A172 (cell line): ENCODE results near the gene USP31. TPM values are rescaled to one million over a fixed set of nuclear protein-coding genes. Genes with fewer than 3 reads are reported as not detected.

Experiments
- DNase-seq: peaks from one replicate; pipeline ENCODE4 v3.0.0-alpha.2; 2015; ENCODE audit warnings: low spot score
- total RNA-seq: library from RNA; depleted of rRNA; stranded (reverse); fragments of >200 nt; shearing (Covaris generic); gene quantifications from 2 replicates; pipeline ENCODE4 v1.2.3, GENCODE V29; 2014; rRNA removed

Gene USP31
- total RNA-seq, 1 experiment from 2014 or later = 3.8 TPM

- no peak for DNase-seq
Observed at GRCh38 chr16:23015580-23015979, 133.7 kb downstream of the USP31 start.

- DNase-seq = no peak
Observed at GRCh38 chr16:23014592-23014991, 134.7 kb downstream of the USP31 start.

Other genes starting within 250 kb of the USP31 start
- not detected in 2 replicates for gene SCNN1G, start 33.3 kb upstream of the USP31 start, total RNA-seq
- gene SCNN1B, start 152.8 kb upstream of the USP31 start, total RNA-seq = not detected in 2 replicates